ENCODE data around the gene EFCAB9.

Gene EFCAB9

DNA sequence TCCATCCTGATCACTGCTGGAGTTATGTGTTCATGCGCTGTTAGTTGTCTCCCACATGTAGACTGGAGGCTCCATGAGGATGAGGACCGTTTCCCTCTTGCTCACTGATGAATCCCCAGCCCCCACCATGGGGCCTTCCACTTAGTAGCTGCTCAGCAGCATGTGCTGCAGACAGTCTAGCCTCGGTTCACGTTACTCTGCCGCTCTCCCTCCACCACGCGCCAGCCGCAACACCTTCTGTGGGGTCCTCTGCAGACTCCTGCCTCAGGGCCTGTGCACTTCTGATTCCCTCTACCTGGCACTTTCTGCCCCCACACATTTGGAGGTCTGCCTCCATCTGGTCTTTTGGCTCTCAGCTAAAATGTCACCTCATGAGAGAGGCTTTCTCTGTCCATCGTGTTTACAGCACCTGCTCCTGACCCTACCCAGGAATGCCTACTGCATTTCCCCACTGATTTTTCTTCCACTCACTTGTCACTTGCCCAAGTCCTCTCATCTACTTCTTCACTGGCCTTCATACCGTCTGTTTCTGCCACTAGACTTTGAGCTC, 42.2 kb upstream of the EFCAB9 start:
- TF ChIP-seq POLR2AphosphoS5 (IDR thresholded peaks at IDR 0.05; ENCODE audit: low read depth, low read length): no peak
- TF ChIP-seq, protein P1, sequence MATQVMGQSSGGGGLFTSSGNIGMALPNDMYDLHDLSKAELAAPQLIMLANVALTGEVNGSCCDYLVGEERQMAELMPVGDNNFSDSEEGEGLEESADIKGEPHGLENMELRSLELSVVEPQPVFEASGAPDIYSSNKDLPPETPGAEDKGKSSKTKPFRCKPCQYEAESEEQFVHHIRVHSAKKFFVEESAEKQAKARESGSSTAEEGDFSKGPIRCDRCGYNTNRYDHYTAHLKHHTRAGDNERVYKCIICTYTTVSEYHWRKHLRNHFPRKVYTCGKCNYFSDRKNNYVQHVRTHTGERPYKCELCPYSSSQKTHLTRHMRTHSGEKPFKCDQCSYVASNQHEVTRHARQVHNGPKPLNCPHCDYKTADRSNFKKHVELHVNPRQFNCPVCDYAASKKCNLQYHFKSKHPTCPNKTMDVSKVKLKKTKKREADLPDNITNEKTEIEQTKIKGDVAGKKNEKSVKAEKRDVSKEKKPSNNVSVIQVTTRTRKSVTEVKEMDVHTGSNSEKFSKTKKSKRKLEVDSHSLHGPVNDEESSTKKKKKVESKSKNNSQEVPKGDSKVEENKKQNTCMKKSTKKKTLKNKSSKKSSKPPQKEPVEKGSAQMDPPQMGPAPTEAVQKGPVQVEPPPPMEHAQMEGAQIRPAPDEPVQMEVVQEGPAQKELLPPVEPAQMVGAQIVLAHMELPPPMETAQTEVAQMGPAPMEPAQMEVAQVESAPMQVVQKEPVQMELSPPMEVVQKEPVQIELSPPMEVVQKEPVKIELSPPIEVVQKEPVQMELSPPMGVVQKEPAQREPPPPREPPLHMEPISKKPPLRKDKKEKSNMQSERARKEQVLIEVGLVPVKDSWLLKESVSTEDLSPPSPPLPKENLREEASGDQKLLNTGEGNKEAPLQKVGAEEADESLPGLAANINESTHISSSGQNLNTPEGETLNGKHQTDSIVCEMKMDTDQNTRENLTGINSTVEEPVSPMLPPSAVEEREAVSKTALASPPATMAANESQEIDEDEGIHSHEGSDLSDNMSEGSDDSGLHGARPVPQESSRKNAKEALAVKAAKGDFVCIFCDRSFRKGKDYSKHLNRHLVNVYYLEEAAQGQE (IDR thresholded peaks at IDR 0.05; ENCODE audit: insufficient read depth in 1 of 2, low read depth in 2 of 2, low read length in 2 of 2): no peak
- TF ChIP-seq SIN3A (IDR thresholded peaks at IDR 0.05; ENCODE audit: borderline replicate concordance, insufficient read depth, low read length): no peak
- no peak for TF ChIP-seq TAF1 (IDR thresholded peaks at IDR 0.05; ENCODE audit: borderline replicate concordance, insufficient read depth, low read length)
- TF ChIP-seq FOXP2 (optimal IDR thresholded peaks at IDR 0.05; ENCODE audit: borderline replicate concordance, extremely low read depth, extremely low read length, insufficient read depth): no peak

DNA sequence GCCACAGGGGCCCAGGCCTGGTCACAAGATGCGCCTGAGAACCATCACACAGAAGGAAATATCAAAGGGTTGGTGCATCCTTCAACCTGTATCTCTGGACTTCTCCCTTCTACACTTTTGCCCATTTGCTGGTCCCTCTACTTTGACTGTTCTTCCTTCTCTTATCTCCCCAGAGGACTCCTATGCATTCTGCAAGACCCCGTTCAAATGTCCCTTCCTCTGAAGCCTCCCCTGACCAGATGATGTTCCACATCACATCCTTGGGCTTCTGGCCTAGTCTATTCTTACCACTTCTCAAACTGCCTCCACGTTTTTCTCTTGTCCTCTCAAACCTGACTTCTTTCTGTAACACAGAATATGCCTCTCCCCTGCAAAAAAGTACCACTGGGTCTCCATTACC, 40.3 kb upstream of the EFCAB9 start:
- TF ChIP-seq, protein P1 (IDR thresholded peaks at IDR 0.05; ENCODE audit: insufficient read depth in 1 of 2, low read depth in 2 of 2, low read length in 2 of 2): no peak
- TF ChIP-seq POLR2AphosphoS5 (IDR thresholded peaks at IDR 0.05; ENCODE audit: low read depth, low read length): no peak
- no peak for TF ChIP-seq SIN3A (IDR thresholded peaks at IDR 0.05; ENCODE audit: borderline replicate concordance, insufficient read depth, low read length)
- no peak for TF ChIP-seq TAF1 (IDR thresholded peaks at IDR 0.05; ENCODE audit: borderline replicate concordance, insufficient read depth, low read length)
- no peak for TF ChIP-seq FOXP2 (optimal IDR thresholded peaks at IDR 0.05; ENCODE audit: borderline replicate concordance, extremely low read depth, extremely low read length, insufficient read depth)

DNA sequence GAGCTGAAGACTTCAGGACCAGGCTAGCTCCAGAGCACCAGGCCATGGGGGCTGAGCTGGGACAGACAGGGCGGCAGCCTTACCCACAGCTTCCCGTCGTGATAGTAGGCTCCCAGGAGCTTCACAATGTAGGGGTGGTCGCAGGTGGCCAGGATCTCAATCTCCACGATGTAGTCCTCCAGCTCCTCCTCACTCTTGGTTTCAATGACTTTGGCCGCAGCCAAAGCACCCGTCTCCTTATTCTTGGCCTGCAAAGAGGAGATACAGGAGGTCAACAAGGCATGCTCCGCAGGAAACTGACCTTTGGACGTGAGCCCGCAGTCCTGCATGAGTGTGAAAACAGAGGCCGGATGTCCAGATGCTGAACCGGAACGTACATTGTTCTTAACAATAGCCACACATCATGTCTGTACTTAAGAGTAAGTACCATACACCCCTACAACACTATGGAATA, 37.4 kb upstream of the EFCAB9 start:
- TF ChIP-seq FOXP2 (optimal IDR thresholded peaks at IDR 0.05; ENCODE audit: borderline replicate concordance, extremely low read depth, extremely low read length, insufficient read depth): peak; percentile 48
- no peak for TF ChIP-seq POLR2AphosphoS5 (IDR thresholded peaks at IDR 0.05; ENCODE audit: low read depth, low read length)
- TF ChIP-seq SIN3A (IDR thresholded peaks at IDR 0.05; ENCODE audit: borderline replicate concordance, insufficient read depth, low read length): peak; percentile 61; the same call in 1 of the 2 replicates
- TF ChIP-seq, protein P1 (IDR thresholded peaks at IDR 0.05; ENCODE audit: insufficient read depth in 1 of 2, low read depth in 2 of 2, low read length in 2 of 2): 0 out of 4 replicates have a peak, but pooled peaks of 1 of the 2 experiments have one; percentile 56
- TF ChIP-seq TAF1 (IDR thresholded peaks at IDR 0.05; ENCODE audit: borderline replicate concordance, insufficient read depth, low read length): no peak

DNA sequence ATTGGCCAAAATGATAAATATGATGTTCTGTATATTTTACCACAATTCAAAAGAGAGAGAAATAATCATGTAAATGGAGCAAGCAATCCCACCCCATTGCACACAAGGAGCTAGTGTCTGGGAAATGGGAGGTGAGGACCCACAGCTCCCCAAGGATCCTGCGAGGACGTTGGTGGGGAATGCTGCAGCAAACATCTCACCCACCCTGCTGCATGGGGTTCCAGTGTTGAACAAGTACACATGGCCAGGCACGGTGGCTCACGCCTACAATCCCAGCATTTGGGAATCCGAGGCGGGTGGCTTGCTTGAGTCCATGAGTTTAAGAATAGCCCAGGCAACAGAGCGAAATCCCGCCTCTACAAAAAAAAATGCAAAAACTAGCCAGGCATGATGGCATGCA, 35.0 kb upstream of the EFCAB9 start:
- TF ChIP-seq POLR2AphosphoS5 (IDR thresholded peaks at IDR 0.05; ENCODE audit: low read depth, low read length) (no peak), TAF1 (IDR thresholded peaks at IDR 0.05; ENCODE audit: borderline replicate concordance, insufficient read depth, low read length) (no peak), FOXP2 (optimal IDR thresholded peaks at IDR 0.05; ENCODE audit: borderline replicate concordance, extremely low read depth, extremely low read length, insufficient read depth) (no peak), SIN3A (IDR thresholded peaks at IDR 0.05; ENCODE audit: borderline replicate concordance, insufficient read depth, low read length) (no peak)
- TF ChIP-seq, protein P1 (IDR thresholded peaks at IDR 0.05; ENCODE audit: insufficient read depth in 1 of 2, low read depth in 2 of 2, low read length in 2 of 2): no peak

Measured in PFSK-1 (cell line).